Activated CD4-positive, alpha-beta T cell treated with anti-CD3 and anti-CD28 coated beads for 36 hours (primary cell): ENCODE data around the gene GADL1. TPM values are rescaled to one million over a fixed set of nuclear protein-coding genes. Genes with fewer than 3 reads are reported as not detected.

ENCODE experiments used
- ATAC-seq: fragments of 200-7000 bp; cut with Tn5 transposase; one replicate; pipeline ENCODE4 v1.10.0; 2021; ENCODE audit warnings: mild to moderate bottlenecking, moderate library complexity
- CTCF ChIA-PET: fragments of 350-600 bp; sonication (Branson Sonifier 250); formaldehyde crosslinking; loops from one replicate; lab custom pipeline; 2021; ENCODE audit warnings: antibody characterized with exemption; lab: Charles Lee
- POLR2A ChIA-PET: fragments of 350-600 bp; sonication (Branson Sonifier 250); formaldehyde crosslinking; loops from one replicate; lab custom pipeline; 2021; ENCODE audit warnings: antibody characterized with exemption, inconsistent platforms; lab: Charles Lee
- DNase-seq: peaks from one replicate; pipeline ENCODE4 v3.0.0-alpha.2; 2020
- H3K27ac Mint-ChIP-seq: one replicate; pipeline ENCODE4 v1.8.0; 2021; ENCODE audit warnings: mixed read lengths
- H3K27me3 Mint-ChIP-seq: one replicate; pipeline ENCODE4 v1.8.0; 2021; ENCODE audit warnings: mixed read lengths
- H3K36me3 Mint-ChIP-seq: one replicate; pipeline ENCODE4 v1.8.0; 2021; ENCODE audit warnings: low read depth, mixed read lengths
- H3K4me1 Mint-ChIP-seq: one replicate; pipeline ENCODE4 v1.8.0; 2021; ENCODE audit warnings: mixed read lengths
- H3K4me3 Mint-ChIP-seq: one replicate; pipeline ENCODE4 v1.8.0; 2021; ENCODE audit warnings: mild to moderate bottlenecking, moderate library complexity, mixed read lengths
- H3K9me3 Mint-ChIP-seq: one replicate; pipeline ENCODE4 v1.8.0; 2021; ENCODE audit warnings: low read depth, mixed read lengths
- intact Hi-C, 2 experiments: fragments of 100-400 bp; cut with DNase I in 1 of 2; cut with micrococcal nuclease in 1 of 2; formaldehyde crosslinking; loops; one replicate each; pipeline versions ENCODE4 v1.14.2 to v1.15.1; 2022 to 2024; cut with DNase I, micrococcal nuclease
- total RNA-seq, 2 experiments: library from RNA; stranded (reverse); gene quantifications; one replicate each; pipeline ENCODE4 v1.2.3, GENCODE V29; 2021

Gene GADL1
- total RNA-seq, 2 experiments from 2014 or later = not detected

- no peak for ATAC-seq
- intact Hi-C loops = loop anchor here (5.0 to 10.0 kb wide), 2 partner anchors 578 to 1371 kb away; no protein-coding TSS in a partner anchor
- H3K27ac Mint-ChIP-seq = no peak overlapping the region
- POLR2A ChIA-PET = no interaction called here
- no peaks in the 10 kb centered on the region for H3K4me1 Mint-ChIP-seq
- no peak overlapping the region for H3K4me3 Mint-ChIP-seq
- no peaks in the 10 kb centered on the region for H3K9me3 Mint-ChIP-seq
- CTCF ChIA-PET = no interaction called here
- no peaks in the 10 kb centered on the region for H3K36me3 Mint-ChIP-seq
- no peak for DNase-seq
- peaks cover 2% of the 10 kb centered on the region for H3K27me3 Mint-ChIP-seq
Measured at GRCh38 chr3:30774062-30774461, 120.4 kb downstream of the GADL1 start.

GRCh38 chr3:30770387-30770786 lies 124.1 kb downstream of the GADL1 start:
- intact Hi-C loops = loop anchor here (5.0 to 10.0 kb wide), 2 partner anchors 582 to 1374 kb away; no protein-coding TSS in a partner anchor
- Mint-ChIP-seq H3K27ac (no peak overlapping the region), H3K4me1 (no peaks in the 10 kb centered on the region)

GRCh38 chr3:30768703-30769550 lies 125.5 kb downstream of the GADL1 start:
- intact Hi-C loops = loop anchor here (1.0 to 5.0 kb wide), 4 partner anchors 123 to 998 kb away; partner anchors contain the start of gene GADL1 (in 1 of the 2)
- no peak overlapping the region for H3K4me3 Mint-ChIP-seq
- ChIA-PET POLR2A (no interaction called here), CTCF (interaction anchor here (0.6 to 4.4 kb wide), 24 partner anchors 8 to 771 kb away, joined by 3 to 23 read pairs (median 4); no protein-coding TSS in a partner anchor)
- peaks cover 2% of the 10 kb centered on the region for H3K27me3 Mint-ChIP-seq
- H3K27ac Mint-ChIP-seq = no peak overlapping the region
- no peaks in the 10 kb centered on the region for H3K36me3 Mint-ChIP-seq
- H3K4me1 Mint-ChIP-seq = no peaks in the 10 kb centered on the region
- DNase-seq (peak; percentile 86), ATAC-seq (peak; percentile 55)
- H3K9me3 Mint-ChIP-seq = no peaks in the 10 kb centered on the region

More at GRCh38 chr3:30770387-30770786, 124.1 kb downstream of the GADL1 start:
- H3K4me3 Mint-ChIP-seq = no peak overlapping the region
- no peaks in the 10 kb centered on the region for H3K36me3 Mint-ChIP-seq
- no peaks in the 10 kb centered on the region for H3K9me3 Mint-ChIP-seq
- peaks cover 2% of the 10 kb centered on the region for H3K27me3 Mint-ChIP-seq
- POLR2A ChIA-PET = no interaction called here
- DNase-seq (no peak), ATAC-seq (no peak)
- CTCF ChIA-PET = interaction anchor here (0.6 to 4.4 kb wide), 17 partner anchors 9 to 770 kb away, joined by 3 to 23 read pairs (median 4); no protein-coding TSS in a partner anchor

GRCh38 chr3:30768046-30768445 lies 126.4 kb downstream of the GADL1 start:
- H3K36me3 Mint-ChIP-seq = no peaks in the 10 kb centered on the region
- H3K9me3 Mint-ChIP-seq = no peaks in the 10 kb centered on the region
- ChIA-PET POLR2A (no interaction called here), CTCF (interaction anchor here (0.6 to 4.4 kb wide), 16 partner anchors 10 to 927 kb away, joined by 3 to 23 read pairs (median 3); no protein-coding TSS in a partner anchor)
- no peaks in the 10 kb centered on the region for H3K4me1 Mint-ChIP-seq
- intact Hi-C loops = loop anchor here (1.0 to 5.0 kb wide), 4 partner anchors 124 to 999 kb away; partner anchors contain the start of gene GADL1 (in 1 of the 2)
- H3K27me3 Mint-ChIP-seq = peaks cover 2% of the 10 kb centered on the region
- H3K27ac Mint-ChIP-seq = no peak overlapping the region
- no peak for ATAC-seq
- DNase-seq = no peak
- H3K4me3 Mint-ChIP-seq = no peak overlapping the region

- peaks cover 2% of the 10 kb centered on the region for H3K27me3 Mint-ChIP-seq
- H3K36me3 Mint-ChIP-seq = no peaks in the 10 kb centered on the region
- H3K9me3 Mint-ChIP-seq = no peaks in the 10 kb centered on the region
- DNase-seq (no peak), ATAC-seq (no peak)
- H3K4me1 Mint-ChIP-seq = no peaks in the 10 kb centered on the region
- no peak overlapping the region for H3K4me3 Mint-ChIP-seq
- ChIA-PET POLR2A (no interaction called here), CTCF (no interaction called here)
- intact Hi-C loops = loop anchor here (5.0 kb wide), 3 partner anchors 126 to 1001 kb away; partner anchors contain the start of gene GADL1 (in 1 of the 2)
- no peak overlapping the region for H3K27ac Mint-ChIP-seq
Measured at GRCh38 chr3:30766522-30766921, 127.9 kb downstream of the GADL1 start.

- ATAC-seq = no peak
- H3K27me3 Mint-ChIP-seq = peaks cover 2% of the 10 kb centered on the region
- H3K9me3 Mint-ChIP-seq = no peaks in the 10 kb centered on the region
- H3K4me3 Mint-ChIP-seq = no peak overlapping the region
- ChIA-PET CTCF (interaction anchor here (1.4 kb wide), 1 partner anchor 16 kb away, joined by 3 read pairs; no protein-coding TSS in a partner anchor), POLR2A (no interaction called here)
- no peak for DNase-seq
- no peaks in the 10 kb centered on the region for H3K36me3 Mint-ChIP-seq
- intact Hi-C loops = loop anchor here (5.0 kb wide), 3 partner anchors 127 to 1002 kb away; partner anchors contain the start of gene GADL1 (in 1 of the 2)
- no peak overlapping the region for H3K27ac Mint-ChIP-seq
- no peaks in the 10 kb centered on the region for H3K4me1 Mint-ChIP-seq
Measured at GRCh38 chr3:30764891-30765290, 129.6 kb downstream of the GADL1 start.

- Mint-ChIP-seq H3K4me3 (no peak overlapping the region), H3K9me3 (no peaks in the 10 kb centered on the region), H3K27ac (no peak overlapping the region), H3K36me3 (no peaks in the 10 kb centered on the region), H3K4me1 (no peaks in the 10 kb centered on the region), H3K27me3 (peaks cover 2% of the 10 kb centered on the region)
- ATAC-seq = no peak
- ChIA-PET CTCF (interaction anchor here (1.4 kb wide), 1 partner anchor 17 kb away, joined by 3 read pairs; no protein-coding TSS in a partner anchor), POLR2A (no interaction called here)
- intact Hi-C loops = no loop called here
- no peak for DNase-seq
Measured at GRCh38 chr3:30764281-30764680, 130.2 kb downstream of the GADL1 start.

GRCh38 chr3:30761374-30761773 lies 133.1 kb downstream of the GADL1 start:
- CTCF ChIA-PET = interaction anchor here (0.6 to 1.7 kb wide), 3 partner anchors 9 to 159 kb away, joined by 3 to 6 read pairs (median 3); no protein-coding TSS in a partner anchor
- Mint-ChIP-seq H3K36me3 (no peaks in the 10 kb centered on the region), H3K4me1 (no peaks in the 10 kb centered on the region)

GRCh38 chr3:30760737-30761136 lies 133.7 kb downstream of the GADL1 start:
- peaks cover 2% of the 10 kb centered on the region for H3K27me3 Mint-ChIP-seq
- ATAC-seq (no peak), DNase-seq (no peak)
- no peak overlapping the region for H3K27ac Mint-ChIP-seq
- no peak overlapping the region for H3K4me3 Mint-ChIP-seq
- H3K36me3 Mint-ChIP-seq = no peaks in the 10 kb centered on the region
- H3K4me1 Mint-ChIP-seq = no peaks in the 10 kb centered on the region
- ChIA-PET CTCF (interaction anchor here (0.6 to 1.7 kb wide), 4 partner anchors 9 to 370 kb away, joined by 3 to 7 read pairs (median 5); no protein-coding TSS in a partner anchor), POLR2A (no interaction called here)
- H3K9me3 Mint-ChIP-seq = no peaks in the 10 kb centered on the region
- intact Hi-C loops = no loop called here

More at GRCh38 chr3:30761374-30761773, 133.1 kb downstream of the GADL1 start:
- H3K27me3 Mint-ChIP-seq = peaks cover 2% of the 10 kb centered on the region
- no peaks in the 10 kb centered on the region for H3K9me3 Mint-ChIP-seq
- POLR2A ChIA-PET = no interaction called here
- intact Hi-C loops = no loop called here
- no peak overlapping the region for H3K4me3 Mint-ChIP-seq
- H3K27ac Mint-ChIP-seq = no peak overlapping the region
- no peak for DNase-seq
- no peak for ATAC-seq

- ChIA-PET CTCF (interaction anchor here (0.6 to 1.7 kb wide), 4 partner anchors 8 to 688 kb away, joined by 4 to 7 read pairs (median 5); no protein-coding TSS in a partner anchor), POLR2A (interaction anchor here (0.6 kb wide), 1 partner anchor 86 kb away, joined by 3 read pairs; no protein-coding TSS in a partner anchor)
- intact Hi-C loops = no loop called here
- DNase-seq = no peak
- peaks cover 2% of the 10 kb centered on the region for H3K27me3 Mint-ChIP-seq
- H3K27ac Mint-ChIP-seq = no peak overlapping the region
- ATAC-seq = no peak
- no peaks in the 10 kb centered on the region for H3K36me3 Mint-ChIP-seq
- H3K4me3 Mint-ChIP-seq = no peak overlapping the region
- H3K9me3 Mint-ChIP-seq = no peaks in the 10 kb centered on the region
- no peaks in the 10 kb centered on the region for H3K4me1 Mint-ChIP-seq
Measured at GRCh38 chr3:30760040-30760695, 134.3 kb downstream of the GADL1 start.

- DNase-seq = no peak
- H3K4me1 Mint-ChIP-seq = peaks cover 13% of the 10 kb centered on the region
- intact Hi-C loops = loop anchor here in 1 of 2 experiments (10.0 kb wide), 1 partner anchor 741 kb away; no protein-coding TSS in a partner anchor
- CTCF ChIA-PET = interaction anchor here (0.6 to 1.0 kb wide), 3 partner anchors 12 to 207 kb away, joined by 3 to 4 read pairs (median 3); no protein-coding TSS in a partner anchor
- POLR2A ChIA-PET = no interaction called here
- H3K9me3 Mint-ChIP-seq = no peaks in the 10 kb centered on the region
- no peak for ATAC-seq
- no peak overlapping the region for H3K27ac Mint-ChIP-seq
- no peak overlapping the region for H3K4me3 Mint-ChIP-seq
- H3K27me3 Mint-ChIP-seq = no peaks in the 10 kb centered on the region
- no peaks in the 10 kb centered on the region for H3K36me3 Mint-ChIP-seq
Measured at GRCh38 chr3:30756218-30756617, 138.2 kb downstream of the GADL1 start.
